ENCODE measurements around the gene ATXN1. TPM values are rescaled to one million over a fixed set of nuclear protein-coding genes. Genes with fewer than 3 reads are reported as not detected.

The ATXN1 gene
- total RNA-seq, 1 donor from 2014 or later = 64.5 TPM

DNA sequence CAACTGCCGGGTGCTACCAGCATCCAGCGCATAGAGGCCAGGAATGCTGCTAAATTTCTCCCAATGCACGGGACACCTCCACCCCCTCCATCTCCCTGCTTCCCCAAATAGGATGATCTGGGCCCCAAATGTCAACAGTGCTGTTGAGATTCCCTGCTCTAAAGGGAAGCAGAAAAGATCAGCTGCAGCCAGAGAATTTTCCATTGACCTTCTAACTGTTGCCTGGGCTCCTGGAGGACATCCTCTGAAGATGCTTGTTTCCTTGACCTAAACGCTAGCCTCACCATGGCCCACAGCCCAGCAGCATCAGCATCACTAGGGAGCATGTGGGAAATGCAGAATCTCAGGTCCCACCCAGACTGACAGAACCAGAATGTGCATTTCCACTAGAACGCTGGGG lies 361.6 kb downstream of the ATXN1 start:
- TF ChIP-seq CTCF (IDR thresholded peaks at IDR 0.05) = no peak
- no peak for DNase-seq (ENCODE audit: low spot score)
- Mint-ChIP-seq H3K4me3 (ENCODE audit: unreplicated experiment) (no peak overlapping the region), H3K9me3 (ENCODE audit: low read depth) (peaks cover 4% of the 10 kb centered on the region), H3K27ac (ENCODE audit: unreplicated experiment) (peak overlapping the region; percentile 84), H3K36me3 (ENCODE audit: low read depth) (peaks cover 3% of the 10 kb centered on the region), H3K4me1 (ENCODE audit: low read depth) (peaks cover 82% of the 10 kb centered on the region), H3K27me3 (ENCODE audit: low read depth) (no peaks in the 10 kb centered on the region)

- peaks cover 4% of the 10 kb centered on the region for H3K9me3 Mint-ChIP-seq (ENCODE audit: low read depth)
- no peak for TF ChIP-seq CTCF (IDR thresholded peaks at IDR 0.05)
- H3K27ac Mint-ChIP-seq (ENCODE audit: unreplicated experiment) = peak overlapping the region; percentile 84
- peaks cover 3% of the 10 kb centered on the region for H3K36me3 Mint-ChIP-seq (ENCODE audit: low read depth)
- no peak for DNase-seq (ENCODE audit: low spot score)
- no peak overlapping the region for H3K4me3 Mint-ChIP-seq (ENCODE audit: unreplicated experiment)
- no peaks in the 10 kb centered on the region for H3K27me3 Mint-ChIP-seq (ENCODE audit: low read depth)
- peaks cover 77% of the 10 kb centered on the region for H3K4me1 Mint-ChIP-seq (ENCODE audit: low read depth)
These were observed 362.1 kb downstream of the ATXN1 start for GRCh38 chr6:16399158-16399557.

DNA sequence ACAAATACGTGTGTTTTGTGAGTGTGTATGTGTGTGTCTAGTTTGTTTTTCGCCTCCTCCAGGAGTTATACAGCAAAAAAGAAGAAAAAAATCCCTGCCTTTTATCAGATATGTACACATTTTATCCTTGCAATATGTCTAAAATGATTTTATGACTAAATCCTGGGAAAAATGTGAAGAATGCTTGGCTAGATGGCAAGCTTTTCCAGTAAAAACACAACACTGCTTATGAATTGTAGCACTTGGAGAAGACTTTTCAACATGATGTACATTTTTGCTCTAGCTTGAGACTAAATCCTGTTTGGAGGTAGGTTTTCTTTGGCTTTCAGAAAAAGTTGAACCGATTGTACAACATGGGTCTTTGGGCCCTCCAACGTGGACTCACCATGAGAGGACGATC lies 362.7 kb downstream of the ATXN1 start:
- Mint-ChIP-seq H3K4me1 (ENCODE audit: low read depth) (peaks cover 74% of the 10 kb centered on the region), H3K4me3 (ENCODE audit: unreplicated experiment) (peak overlapping the region; percentile 23), H3K36me3 (ENCODE audit: low read depth) (peaks cover 3% of the 10 kb centered on the region), H3K9me3 (ENCODE audit: low read depth) (peaks cover 4% of the 10 kb centered on the region), H3K27me3 (ENCODE audit: low read depth) (no peaks in the 10 kb centered on the region), H3K27ac (ENCODE audit: unreplicated experiment) (peak overlapping the region; percentile 84)
- peak; percentile 33 for TF ChIP-seq CTCF (IDR thresholded peaks at IDR 0.05)
- no peak for DNase-seq (ENCODE audit: low spot score)

DNA sequence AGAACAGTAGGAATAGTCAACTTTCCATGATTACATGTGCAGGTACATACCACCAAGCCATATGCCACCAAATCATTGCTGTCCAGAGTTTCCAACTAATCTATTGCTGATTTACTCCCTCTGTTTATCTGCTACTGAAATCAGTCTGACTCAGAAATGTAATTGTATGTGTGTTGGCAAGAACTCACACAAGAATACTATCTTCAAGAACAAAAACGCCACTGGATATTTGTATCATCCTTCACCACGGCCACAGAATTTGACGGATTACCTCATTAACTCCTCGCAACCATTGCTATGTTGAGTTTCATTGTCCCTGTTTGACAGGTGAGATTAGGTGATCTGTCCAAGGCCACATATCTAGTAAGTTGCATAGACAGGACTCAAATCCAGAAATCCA lies 363.6 kb downstream of the ATXN1 start:
- Mint-ChIP-seq H3K4me3 (ENCODE audit: unreplicated experiment) (no peak overlapping the region), H3K36me3 (ENCODE audit: low read depth) (peaks cover 3% of the 10 kb centered on the region), H3K27me3 (ENCODE audit: low read depth) (no peaks in the 10 kb centered on the region), H3K4me1 (ENCODE audit: low read depth) (peaks cover 68% of the 10 kb centered on the region), H3K9me3 (ENCODE audit: low read depth) (peaks cover 4% of the 10 kb centered on the region), H3K27ac (ENCODE audit: unreplicated experiment) (peak overlapping the region; percentile 84)
- DNase-seq (ENCODE audit: low spot score) = no peak
- TF ChIP-seq CTCF (IDR thresholded peaks at IDR 0.05) = no peak

DNA sequence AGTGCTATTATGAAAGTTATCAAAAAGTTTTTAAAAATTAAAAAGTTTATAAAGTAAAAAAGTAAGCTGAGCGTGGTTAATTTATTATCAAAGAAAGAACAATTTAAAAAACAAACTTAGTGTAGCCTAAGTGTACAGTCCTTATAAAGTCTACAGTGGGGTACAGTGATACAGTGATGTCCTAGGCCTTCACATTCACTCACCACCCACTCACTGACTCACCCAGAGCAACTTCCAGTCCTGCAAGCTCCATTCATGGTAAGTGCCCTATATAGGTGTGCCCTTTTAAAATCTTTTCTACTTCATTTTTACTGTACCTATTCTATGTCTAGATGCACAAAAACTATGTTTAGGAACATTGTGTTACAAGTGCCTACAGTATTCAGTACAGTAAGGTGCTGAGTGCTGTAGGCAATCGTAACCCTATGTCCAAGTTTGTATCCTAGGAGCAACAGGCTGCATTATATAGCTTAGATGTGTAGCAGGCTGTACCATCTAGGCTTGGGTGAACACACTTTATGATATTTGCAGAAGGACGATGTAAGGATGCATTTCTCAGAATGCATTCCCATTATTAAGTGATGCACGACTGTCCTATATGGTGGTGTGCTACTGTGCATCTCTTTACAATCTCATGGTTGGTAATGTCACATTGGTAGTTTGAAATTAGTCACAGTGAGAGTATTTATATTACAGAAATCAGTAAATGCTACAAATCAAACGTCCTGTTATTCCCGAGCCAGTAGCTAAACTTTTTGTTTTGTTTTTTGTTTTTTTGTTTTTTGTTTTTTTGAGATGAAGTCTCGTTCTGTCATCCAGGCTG lies 364.6 kb downstream of the ATXN1 start:
- Mint-ChIP-seq H3K36me3 (ENCODE audit: low read depth) (peaks cover 1% of the 10 kb centered on the region), H3K9me3 (ENCODE audit: low read depth) (peaks cover 2% of the 10 kb centered on the region), H3K27ac (ENCODE audit: unreplicated experiment) (peak overlapping the region; percentile 84), H3K4me3 (ENCODE audit: unreplicated experiment) (no peak overlapping the region), H3K4me1 (ENCODE audit: low read depth) (peaks cover 68% of the 10 kb centered on the region), H3K27me3 (ENCODE audit: low read depth) (no peaks in the 10 kb centered on the region)
- DNase-seq (ENCODE audit: low spot score) = no peak
- TF ChIP-seq CTCF (IDR thresholded peaks at IDR 0.05) = no peak

Data from chondrocyte (in vitro differentiated cells).